HepG2 (cell line): ENCODE results near the gene TP53BP2. TPM values are rescaled to one million over a fixed set of nuclear protein-coding genes. Genes with fewer than 3 reads are reported as not detected.

ENCODE experiments used
- AHR ChIP-seq: IDR thresholded peaks from 2 replicates; pipeline ENCODE4 v1.6.1; 2018; ENCODE audit warnings: missing genetic modification reagents, missing compliant biosample characterization
- ARID5B ChIP-seq: IDR thresholded peaks from 2 replicates; pipeline ENCODE4 v1.4.0; 2020; ENCODE audit warnings: mild to moderate bottlenecking, missing genetic modification reagents
- ATF4 ChIP-seq, 2 experiments: fragments of 450-650 bp in 1 of 2; sonication (generic) in 1 of 2; formaldehyde crosslinking; IDR thresholded peaks; 2 replicates each; pipeline versions ENCODE4 v1.5.0 to v1.8.0; 2020 to 2022; ENCODE audit warnings: mild to moderate bottlenecking in 1 of 2, missing genetic modification reagents in 1 of 2
- CTCF ChIP-seq: sonication (generic); formaldehyde crosslinking; IDR thresholded peaks from 2 replicates; pipeline ENCODE4 v1.5.0; 2020; ENCODE audit warnings: mild to moderate bottlenecking, missing genetic modification reagents, moderate library complexity
- IRF9 ChIP-seq: sonication (generic); formaldehyde crosslinking; IDR thresholded peaks from 2 replicates; pipeline ENCODE4 v1.8.0; 2022; ENCODE audit warnings: missing genetic modification reagents, mild to moderate bottlenecking, borderline replicate concordance
- MEIS2 ChIP-seq: sonication (generic); formaldehyde crosslinking; IDR thresholded peaks from 2 replicates; pipeline ENCODE4 v1.9.0; 2021; ENCODE audit warnings: mild to moderate bottlenecking, missing genetic modification reagents
- MIER3 ChIP-seq: IDR thresholded peaks from 2 replicates; pipeline ENCODE4 v1.6.1; 2016; ENCODE audit warnings: missing compliant biosample characterization, borderline replicate concordance
- RNF219 ChIP-seq: sonication (generic); formaldehyde crosslinking; IDR thresholded peaks from 2 replicates; pipeline ENCODE4 v1.5.0; 2020; ENCODE audit warnings: mild to moderate bottlenecking, missing genetic modification reagents
- STAT6 ChIP-seq: sonication (generic); formaldehyde crosslinking; IDR thresholded peaks from 2 replicates; pipeline ENCODE4 v1.4.0; 2020; ENCODE audit warnings: missing genetic modification reagents, mild to moderate bottlenecking, borderline replicate concordance
- ZNF101 ChIP-seq: sonication (generic); formaldehyde crosslinking; IDR thresholded peaks from 2 replicates; pipeline ENCODE4 v1.4.0; 2020; ENCODE audit warnings: mild to moderate bottlenecking, low read depth, missing genetic modification reagents, borderline replicate concordance
- ZNF263 ChIP-seq: sonication (generic); formaldehyde crosslinking; IDR thresholded peaks from 2 replicates; pipeline ENCODE4 v1.4.0; 2020; ENCODE audit warnings: missing genetic modification reagents
- ZNF264 ChIP-seq: sonication (generic); formaldehyde crosslinking; IDR thresholded peaks from 2 replicates; pipeline ENCODE4 v1.4.0; 2020; ENCODE audit warnings: missing genetic modification reagents
- ZNF382 ChIP-seq: sonication (generic); formaldehyde crosslinking; IDR thresholded peaks from 2 replicates; pipeline ENCODE4 v1.5.0; 2020; ENCODE audit warnings: missing genetic modification reagents, mild to moderate bottlenecking, borderline replicate concordance
- ZNF749 ChIP-seq: sonication (generic); formaldehyde crosslinking; IDR thresholded peaks from 2 replicates; pipeline ENCODE4 v1.8.0; 2022; ENCODE audit warnings: mild to moderate bottlenecking, missing genetic modification reagents, moderate library complexity, borderline replicate concordance
- polyA plus RNA-seq, 8 experiments: library from polyadenylated mRNA; depleted of rRNA in 3 of 8; stranded (reverse) in 7 of 8; unstranded in 1 of 8; fragments of >200 nt; fragmentation: Illumina TruSeq in 4 of 8; extraction: Trizol in 4 of 8; gene quantifications; 2 replicates each; pipeline versions ENCODE4 v1.2.1 to v1.2.3, GENCODE V29; 2011 to 2016; ENCODE audit warnings: low read depth in 4 of 8, missing spikeins in 1 of 8, mixed read lengths in 1 of 8; ENCODE audit not compliant: insufficient read depth in 1 of 8
- total RNA-seq, 5 experiments: library from RNA; depleted of rRNA; stranded (reverse); fragments of >200 nt; fragmentation: Illumina TruSeq; extraction: Trizol; gene quantifications; 2 replicates each; pipeline ENCODE4 v1.2.3, GENCODE V29; 2016; ENCODE audit warnings: low read depth in 1 of 5

Gene TP53BP2
- total and polyA plus RNA-seq, 2 of the 13 experiments (the other 11 are each of a cell fraction or from before 2014, with no cell fraction given), result 10.0 to 14.0 TPM

GRCh38 chr1:223845810-223846682, at the start of gene TP53BP2 (continued):
- TF ChIP-seq CTCF (CRISPR knock-in tag), result peak; percentile 86
- TF ChIP-seq ZNF101 (CRISPR knock-in tag), result no peak
- TF ChIP-seq AHR (CRISPR knock-in tag), result peak; percentile 85; the same call in 1 of the 2 replicates
- no peak for TF ChIP-seq RNF219 (CRISPR knock-in tag)
- peak; percentile 85 for TF ChIP-seq MEIS2 (CRISPR knock-in tag)
- no peak for TF ChIP-seq ATF4 (CRISPR knock-in tag; IDR thresholded peaks at IDR 0.05)
- peak; percentile 33 for TF ChIP-seq ZNF264 (CRISPR knock-in tag)
- no peak for TF ChIP-seq ZNF749 (CRISPR knock-in tag)
- peak; percentile 37; the same call in 1 of the 2 replicates for TF ChIP-seq ZNF263
- peak; percentile 67; the same call in 1 of the 2 replicates for TF ChIP-seq IRF9
- peak; percentile 9; the same call in 1 of the 2 replicates for TF ChIP-seq ARID5B (CRISPR knock-in tag)
- peak; percentile 19; the same call in 1 of the 2 replicates for TF ChIP-seq MIER3 (CRISPR knock-in tag)
- TF ChIP-seq ZNF382 (CRISPR knock-in tag), result no peak
- 0 out of 2 replicates have a peak, but pooled peaks have one; percentile 31 for TF ChIP-seq STAT6 (CRISPR knock-in tag)
